Endothelial cell (in vitro differentiated cells): ENCODE measurements around the gene MTERF4. TPM values are rescaled to one million over a fixed set of nuclear protein-coding genes. Genes with fewer than 3 reads are reported as not detected.

Source experiments
- DNase-seq: peaks from one replicate; pipeline ENCODE4 v3.0.0; 2021; ENCODE audit warnings: low spot score
- H3K27ac Mint-ChIP-seq: one replicate; pipeline ENCODE4 v1.8.0; 2021; ENCODE audit warnings: mixed read lengths, inconsistent platforms; ENCODE audit not compliant: unreplicated experiment
- H3K27me3 Mint-ChIP-seq: one replicate; pipeline ENCODE4 v1.8.0; 2021; ENCODE audit warnings: mild to moderate bottlenecking, moderate library complexity, mixed read lengths, inconsistent platforms; ENCODE audit not compliant: unreplicated experiment
- H3K36me3 Mint-ChIP-seq: one replicate; pipeline ENCODE4 v1.8.0; 2021; ENCODE audit warnings: mild to moderate bottlenecking, low read depth, mixed read lengths, inconsistent platforms; ENCODE audit not compliant: unreplicated experiment
- H3K4me1 Mint-ChIP-seq: one replicate; pipeline ENCODE4 v1.8.0; 2021; ENCODE audit warnings: mild to moderate bottlenecking, mixed read lengths, inconsistent platforms; ENCODE audit not compliant: unreplicated experiment
- H3K4me3 Mint-ChIP-seq: one replicate; pipeline ENCODE4 v1.8.0; 2021; ENCODE audit warnings: mild to moderate bottlenecking, mixed read lengths, inconsistent platforms; ENCODE audit not compliant: unreplicated experiment
- H3K9me3 Mint-ChIP-seq: one replicate; pipeline ENCODE4 v1.8.0; 2021; ENCODE audit warnings: mixed read lengths, inconsistent platforms; ENCODE audit not compliant: unreplicated experiment
- total RNA-seq: library from RNA; stranded (reverse); fragmentation: NEBNext Ultra II Directional; extraction: Animal tissue kit (Norgen Biotek cat#: 25700); gene quantifications from one replicate; pipeline ENCODE4 v1.2.1, GENCODE V29; 2021; ENCODE audit not compliant: unreplicated experiment
- TF ChIP-seq, protein P1 (sequence below): fragments of 200-600 bp; sonication (generic); IDR thresholded peaks from one replicate; pipeline ENCODE4 v1.5.0; 2021; ENCODE audit warnings: antibody characterized with exemption; ENCODE audit not compliant: unreplicated experiment

MTERF4 gene
- total RNA-seq, 1 donor from 2014 or later: 82.4 TPM

DNA sequence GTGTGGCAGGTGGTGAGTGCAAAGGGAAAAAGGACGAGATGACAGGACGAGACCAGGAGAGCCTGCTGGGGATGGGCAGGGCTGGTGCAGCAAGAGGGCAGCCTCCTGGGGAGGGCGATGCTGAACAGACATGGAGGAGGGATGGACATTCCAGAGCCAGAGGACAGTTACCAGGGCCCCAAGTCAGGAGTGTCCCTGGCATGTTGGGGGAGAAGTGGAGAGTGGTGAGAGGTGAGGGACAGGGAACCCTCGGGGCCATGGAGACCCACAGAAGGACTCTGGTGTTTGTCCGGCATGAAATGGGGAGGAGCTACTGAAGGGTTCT, 19.0 kb downstream of the MTERF4 start:
- no peaks in the 10 kb centered on the region for H3K9me3 Mint-ChIP-seq
- peak overlapping the region; percentile 65 for H3K27ac Mint-ChIP-seq
- TF ChIP-seq, protein P1, sequence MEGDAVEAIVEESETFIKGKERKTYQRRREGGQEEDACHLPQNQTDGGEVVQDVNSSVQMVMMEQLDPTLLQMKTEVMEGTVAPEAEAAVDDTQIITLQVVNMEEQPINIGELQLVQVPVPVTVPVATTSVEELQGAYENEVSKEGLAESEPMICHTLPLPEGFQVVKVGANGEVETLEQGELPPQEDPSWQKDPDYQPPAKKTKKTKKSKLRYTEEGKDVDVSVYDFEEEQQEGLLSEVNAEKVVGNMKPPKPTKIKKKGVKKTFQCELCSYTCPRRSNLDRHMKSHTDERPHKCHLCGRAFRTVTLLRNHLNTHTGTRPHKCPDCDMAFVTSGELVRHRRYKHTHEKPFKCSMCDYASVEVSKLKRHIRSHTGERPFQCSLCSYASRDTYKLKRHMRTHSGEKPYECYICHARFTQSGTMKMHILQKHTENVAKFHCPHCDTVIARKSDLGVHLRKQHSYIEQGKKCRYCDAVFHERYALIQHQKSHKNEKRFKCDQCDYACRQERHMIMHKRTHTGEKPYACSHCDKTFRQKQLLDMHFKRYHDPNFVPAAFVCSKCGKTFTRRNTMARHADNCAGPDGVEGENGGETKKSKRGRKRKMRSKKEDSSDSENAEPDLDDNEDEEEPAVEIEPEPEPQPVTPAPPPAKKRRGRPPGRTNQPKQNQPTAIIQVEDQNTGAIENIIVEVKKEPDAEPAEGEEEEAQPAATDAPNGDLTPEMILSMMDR: no peak
- peaks cover 23% of the 10 kb centered on the region for H3K4me1 Mint-ChIP-seq
- peaks cover 28% of the 10 kb centered on the region for H3K36me3 Mint-ChIP-seq
- H3K27me3 Mint-ChIP-seq: peaks cover 11% of the 10 kb centered on the region
- H3K4me3 Mint-ChIP-seq: no peak overlapping the region
- no peak for DNase-seq

DNA sequence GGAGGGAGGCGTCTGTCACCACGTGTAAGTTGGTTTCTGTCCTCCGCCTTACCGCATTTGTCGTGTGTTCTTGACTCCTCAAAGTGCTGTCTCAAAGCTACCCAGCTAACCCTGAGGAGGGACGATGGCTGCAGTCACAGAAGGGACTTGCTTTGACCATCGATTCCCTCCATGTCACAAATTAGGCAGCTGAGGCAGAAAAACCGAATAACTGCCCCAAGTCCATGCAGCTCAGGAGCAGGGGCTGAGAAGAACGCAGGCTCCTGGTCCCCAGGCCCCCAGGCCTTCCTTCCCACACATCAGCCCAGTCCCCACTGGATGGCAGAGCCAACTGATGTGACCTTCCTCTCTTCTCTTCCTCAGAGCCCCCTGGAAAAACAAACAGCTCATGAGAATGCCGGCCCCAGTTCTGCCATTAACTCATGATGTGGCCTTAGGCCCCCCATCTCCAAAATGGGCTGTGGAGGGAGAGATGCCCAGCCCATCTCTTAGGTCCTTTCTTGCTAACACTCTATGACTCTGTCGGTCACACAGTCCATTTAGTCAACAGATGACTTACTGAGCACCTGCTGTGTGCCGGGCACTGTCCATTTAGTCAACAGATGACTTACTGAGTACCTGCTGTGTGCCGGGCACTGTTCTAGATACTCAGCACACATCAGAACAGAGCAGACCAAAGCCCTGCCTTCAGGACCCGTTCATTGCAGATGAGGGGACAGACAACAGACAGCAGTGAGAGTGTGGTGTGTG, 19.6 kb downstream of the MTERF4 start:
- H3K27ac Mint-ChIP-seq: no peak overlapping the region
- DNase-seq: no peak
- no peak overlapping the region for H3K4me3 Mint-ChIP-seq

DNA sequence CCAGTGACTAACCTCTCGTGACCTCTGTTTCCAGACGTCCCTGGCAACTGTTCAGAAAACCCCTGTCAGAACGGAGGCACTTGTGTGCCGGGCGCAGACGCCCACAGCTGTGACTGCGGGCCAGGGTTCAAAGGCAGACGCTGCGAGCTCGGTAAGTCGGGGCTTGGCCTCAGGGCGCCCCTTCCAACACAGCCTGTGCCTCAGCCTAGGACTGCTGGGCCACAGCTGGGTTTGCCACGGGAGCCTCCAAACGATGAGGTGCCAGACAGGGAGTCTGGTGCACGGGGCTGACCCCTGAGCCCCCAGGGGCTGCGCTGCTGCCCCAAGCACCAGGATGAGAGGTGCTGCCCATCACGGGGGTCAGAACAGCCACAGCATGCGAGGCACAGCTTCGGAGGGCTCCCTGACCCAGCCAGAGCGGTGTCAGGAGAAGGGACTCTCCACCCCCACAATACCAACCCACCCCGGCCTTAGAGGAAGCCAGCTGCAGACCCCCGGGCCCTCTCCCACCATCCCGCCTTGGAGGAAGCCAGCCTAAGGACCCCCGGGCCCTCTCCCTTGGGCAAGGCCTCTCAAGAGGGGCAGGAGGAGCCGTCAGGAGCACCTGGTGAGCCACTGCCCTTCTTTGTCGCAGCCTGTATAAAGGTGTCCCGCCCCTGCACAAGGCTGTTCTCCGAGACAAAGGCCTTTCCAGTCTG, 20.3 kb downstream of the MTERF4 start:
- no peak overlapping the region for H3K4me3 Mint-ChIP-seq
- H3K27ac Mint-ChIP-seq: no peak overlapping the region
- TF ChIP-seq, protein P1: no peak
- peaks cover 19% of the 10 kb centered on the region for H3K4me1 Mint-ChIP-seq
- peaks cover 11% of the 10 kb centered on the region for H3K27me3 Mint-ChIP-seq
- DNase-seq: no peak
- H3K36me3 Mint-ChIP-seq: peaks cover 22% of the 10 kb centered on the region
- H3K9me3 Mint-ChIP-seq: no peaks in the 10 kb centered on the region

More for the DNA sequence above, 19.6 kb downstream of the MTERF4 start:
- H3K4me1 Mint-ChIP-seq: peaks cover 19% of the 10 kb centered on the region
- H3K27me3 Mint-ChIP-seq: peaks cover 11% of the 10 kb centered on the region
- TF ChIP-seq, protein P1: no peak
- no peaks in the 10 kb centered on the region for H3K9me3 Mint-ChIP-seq
- peaks cover 23% of the 10 kb centered on the region for H3K36me3 Mint-ChIP-seq

DNA sequence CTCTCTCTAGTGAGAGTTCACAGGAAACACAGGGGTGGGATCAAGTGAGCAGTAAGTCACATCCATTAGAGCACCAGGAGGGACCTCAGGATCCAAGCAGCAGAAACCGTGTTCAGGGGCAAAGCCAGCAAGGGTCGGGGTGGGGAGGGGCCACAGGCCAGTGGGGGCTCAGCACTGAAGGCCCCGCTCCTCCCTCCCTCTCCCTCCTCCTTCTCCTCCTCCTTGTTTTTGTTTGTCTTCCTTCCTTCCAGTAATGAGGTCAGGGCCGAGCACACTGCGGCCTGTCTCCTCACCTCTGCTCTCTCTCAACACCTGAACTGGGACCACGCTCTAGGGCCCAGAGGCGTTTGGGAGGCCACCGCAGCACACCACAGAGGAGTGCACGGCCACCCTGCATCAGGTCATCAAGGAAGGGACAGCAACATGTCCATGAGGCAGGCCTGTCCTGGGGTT, 20.9 kb downstream of the MTERF4 start:
- TF ChIP-seq, protein P1: no peak
- Mint-ChIP-seq H3K4me1 (peaks cover 19% of the 10 kb centered on the region), H3K9me3 (no peaks in the 10 kb centered on the region), H3K4me3 (no peak overlapping the region), H3K36me3 (peaks cover 16% of the 10 kb centered on the region), H3K27me3 (peaks cover 11% of the 10 kb centered on the region), H3K27ac (no peak overlapping the region)
- no peak for DNase-seq
